ENCODE measurements around the gene SEMA4B. TPM values are rescaled to one million over a fixed set of nuclear protein-coding genes. Genes with fewer than 3 reads are reported as not detected.

The SEMA4B gene
- total and polyA plus RNA-seq, 2 experiments from 2014 or later: 39.3 to 43.1 TPM

DNA sequence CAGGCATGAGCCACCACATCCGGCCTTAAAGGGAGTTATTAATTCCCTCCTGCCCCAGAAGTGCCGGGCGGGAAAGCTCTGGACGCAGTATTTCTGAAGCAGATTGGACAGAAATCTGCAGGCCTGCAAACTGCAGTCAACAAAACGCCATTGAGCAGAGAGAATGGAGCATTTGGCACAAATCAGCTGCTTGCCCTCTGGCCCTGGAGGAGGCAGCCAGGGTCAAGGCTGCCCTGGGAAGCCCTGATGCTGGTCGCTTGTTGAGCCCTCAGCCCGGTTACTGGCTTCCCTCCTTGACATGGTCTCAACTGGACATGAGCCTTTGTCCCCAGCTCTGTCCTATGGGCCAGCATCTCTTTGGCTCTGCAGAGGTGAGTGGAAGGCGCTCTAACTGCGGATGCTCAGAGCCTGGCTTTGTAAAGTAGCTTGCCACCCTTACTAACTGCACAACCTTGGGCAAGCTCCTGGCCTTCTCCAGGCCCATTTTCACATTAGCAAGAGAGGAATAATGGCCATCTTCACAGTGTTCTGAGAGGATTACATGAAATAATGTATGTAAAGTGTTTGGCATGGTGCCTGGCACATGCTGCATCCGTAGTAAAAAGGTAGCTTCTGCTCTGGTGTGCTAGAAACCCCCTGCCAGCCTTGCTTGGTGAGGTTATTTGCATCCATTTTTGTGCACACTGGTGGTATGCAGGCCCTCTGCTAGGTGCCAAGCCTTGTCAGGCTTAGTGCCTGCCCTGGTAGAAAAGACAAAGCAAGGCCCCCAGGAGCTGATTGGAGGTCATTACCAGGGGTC lies 4.1 kb downstream of the SEMA4B start:
- Histone ChIP-seq H3K9me3 (ENCODE audit: low read depth) (no peaks in the 10 kb centered on the region), H3K27me3 (no peaks in the 10 kb centered on the region), H3K36me3 (no peaks in the 10 kb centered on the region), H3K27ac (no peak overlapping the region), H3K4me3 (no peak overlapping the region), H3K4me1 (ENCODE audit: low read depth) (peaks cover 20% of the 10 kb centered on the region)
- TF ChIP-seq, protein P1, sequence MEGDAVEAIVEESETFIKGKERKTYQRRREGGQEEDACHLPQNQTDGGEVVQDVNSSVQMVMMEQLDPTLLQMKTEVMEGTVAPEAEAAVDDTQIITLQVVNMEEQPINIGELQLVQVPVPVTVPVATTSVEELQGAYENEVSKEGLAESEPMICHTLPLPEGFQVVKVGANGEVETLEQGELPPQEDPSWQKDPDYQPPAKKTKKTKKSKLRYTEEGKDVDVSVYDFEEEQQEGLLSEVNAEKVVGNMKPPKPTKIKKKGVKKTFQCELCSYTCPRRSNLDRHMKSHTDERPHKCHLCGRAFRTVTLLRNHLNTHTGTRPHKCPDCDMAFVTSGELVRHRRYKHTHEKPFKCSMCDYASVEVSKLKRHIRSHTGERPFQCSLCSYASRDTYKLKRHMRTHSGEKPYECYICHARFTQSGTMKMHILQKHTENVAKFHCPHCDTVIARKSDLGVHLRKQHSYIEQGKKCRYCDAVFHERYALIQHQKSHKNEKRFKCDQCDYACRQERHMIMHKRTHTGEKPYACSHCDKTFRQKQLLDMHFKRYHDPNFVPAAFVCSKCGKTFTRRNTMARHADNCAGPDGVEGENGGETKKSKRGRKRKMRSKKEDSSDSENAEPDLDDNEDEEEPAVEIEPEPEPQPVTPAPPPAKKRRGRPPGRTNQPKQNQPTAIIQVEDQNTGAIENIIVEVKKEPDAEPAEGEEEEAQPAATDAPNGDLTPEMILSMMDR (IDR thresholded peaks at IDR 0.05; ENCODE audit: low read depth, low read length): no peak
- DNase-seq (ENCODE audit: low read depth in 1 of 2, low spot score in 1 of 2): no peak

DNA sequence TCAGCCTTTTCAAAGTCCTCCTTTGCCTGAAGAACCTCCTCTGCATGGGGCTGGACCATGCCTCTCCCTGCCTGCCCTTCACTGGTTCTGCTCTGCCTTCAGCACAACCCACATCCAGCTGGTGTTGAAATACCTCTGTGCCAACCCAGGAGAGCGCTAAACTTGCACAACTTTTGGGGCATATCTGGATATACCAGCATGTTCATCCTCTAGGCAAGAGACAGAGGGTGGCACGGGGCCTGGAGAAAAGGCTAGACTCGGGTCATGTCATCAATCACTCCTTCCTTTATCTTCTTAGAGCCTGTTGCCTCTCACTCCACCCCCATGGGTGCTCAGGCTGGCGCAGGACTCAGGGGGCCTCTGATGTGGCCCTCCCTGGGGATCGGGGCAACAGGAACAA lies 4.8 kb downstream of the SEMA4B start:
- no peak for DNase-seq (ENCODE audit: low read depth in 1 of 2, low spot score in 1 of 2)
- Histone ChIP-seq H3K27ac (peak overlapping the region; percentile 6), H3K4me3 (no peak overlapping the region), H3K4me1 (ENCODE audit: low read depth) (peaks cover 20% of the 10 kb centered on the region), H3K36me3 (no peaks in the 10 kb centered on the region), H3K9me3 (ENCODE audit: low read depth) (no peaks in the 10 kb centered on the region), H3K27me3 (no peaks in the 10 kb centered on the region)
- TF ChIP-seq, protein P1 (IDR thresholded peaks at IDR 0.05; ENCODE audit: low read depth, low read length): no peak

DNA sequence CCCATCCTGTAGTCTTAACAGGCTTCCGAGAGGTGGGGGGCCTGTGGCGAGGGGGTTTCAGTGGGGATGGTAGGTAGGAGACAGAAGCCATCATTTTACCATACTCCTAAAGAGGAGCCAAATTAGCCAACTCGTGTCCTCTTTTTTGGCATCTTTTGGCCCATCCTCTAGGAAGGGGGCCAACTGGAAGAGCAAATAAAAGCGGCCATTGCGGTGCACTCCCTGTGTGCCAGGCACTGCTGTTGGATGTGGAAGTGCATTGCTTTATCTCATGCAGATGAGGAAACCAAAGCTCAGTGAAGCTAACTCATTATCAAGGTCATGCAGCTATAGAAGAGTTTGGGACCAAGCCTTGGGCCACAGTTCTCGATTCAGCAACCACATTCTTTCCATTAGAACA lies 6.1 kb downstream of the SEMA4B start:
- Histone ChIP-seq H3K27ac (no peak overlapping the region), H3K36me3 (no peaks in the 10 kb centered on the region), H3K9me3 (ENCODE audit: low read depth) (no peaks in the 10 kb centered on the region), H3K4me1 (ENCODE audit: low read depth) (peaks cover 17% of the 10 kb centered on the region), H3K4me3 (no peak overlapping the region), H3K27me3 (no peaks in the 10 kb centered on the region)
- no peak for DNase-seq (ENCODE audit: low read depth in 1 of 2, low spot score in 1 of 2)
- TF ChIP-seq, protein P1 (IDR thresholded peaks at IDR 0.05; ENCODE audit: low read depth, low read length): no peak

DNA sequence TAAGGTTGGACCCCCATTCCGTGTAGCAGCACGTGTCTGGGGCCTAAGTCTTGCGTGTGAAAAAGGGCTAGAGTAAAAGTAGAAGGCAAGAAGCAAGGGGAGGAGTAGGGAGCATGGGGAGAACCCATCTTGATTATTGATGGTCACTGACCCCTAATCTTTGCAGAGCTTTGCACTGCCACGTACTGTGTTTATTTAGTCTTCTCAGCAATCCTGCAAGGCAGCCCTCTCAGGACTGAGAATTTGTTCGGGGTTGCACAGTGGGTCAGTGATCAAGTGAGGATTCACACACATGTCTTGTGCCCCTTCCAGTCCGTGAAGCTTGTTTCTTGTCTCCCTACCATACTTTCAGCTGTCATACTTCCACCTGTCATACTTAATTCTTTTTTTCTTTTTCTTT lies 7.2 kb downstream of the SEMA4B start:
- no peaks in the 10 kb centered on the region for H3K36me3 ChIP-seq
- TF ChIP-seq, protein P1 (IDR thresholded peaks at IDR 0.05; ENCODE audit: low read depth, low read length): no peak
- no peak overlapping the region for H3K27ac ChIP-seq
- H3K27me3 ChIP-seq: no peaks in the 10 kb centered on the region
- no peak for DNase-seq (ENCODE audit: low read depth in 1 of 2, low spot score in 1 of 2)
- no peak overlapping the region for H3K4me3 ChIP-seq
- no peaks in the 10 kb centered on the region for H3K9me3 ChIP-seq (ENCODE audit: low read depth)
- peaks cover 21% of the 10 kb centered on the region for H3K4me1 ChIP-seq (ENCODE audit: low read depth)

DNA sequence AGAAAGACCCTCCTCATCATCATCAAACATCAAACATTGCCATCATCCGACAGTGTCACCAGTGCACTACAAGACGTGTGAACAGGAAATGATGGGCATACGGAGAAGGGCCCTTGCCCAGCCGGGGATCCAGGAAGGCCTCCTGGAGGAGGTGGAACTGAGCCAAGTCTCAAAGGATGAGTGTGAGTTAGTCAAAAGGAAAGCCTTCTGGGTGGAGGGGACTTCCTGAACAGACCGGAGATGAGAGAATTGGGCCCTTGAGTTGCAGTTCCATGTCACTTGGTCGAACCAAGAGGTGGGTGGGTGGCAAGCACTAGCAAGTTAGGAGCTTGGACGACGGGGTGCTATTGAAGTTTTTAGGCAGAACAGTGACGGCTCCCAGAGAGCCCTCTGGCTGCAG lies 8.5 kb downstream of the SEMA4B start:
- H3K4me1 ChIP-seq (ENCODE audit: low read depth): peaks cover 29% of the 10 kb centered on the region
- no peak for DNase-seq (ENCODE audit: low read depth in 1 of 2, low spot score in 1 of 2)

More for the DNA sequence above, 8.5 kb downstream of the SEMA4B start:
- Histone ChIP-seq H3K4me3 (no peak overlapping the region), H3K36me3 (no peaks in the 10 kb centered on the region), H3K9me3 (ENCODE audit: low read depth) (no peaks in the 10 kb centered on the region), H3K27me3 (no peaks in the 10 kb centered on the region), H3K27ac (no peak overlapping the region)
- TF ChIP-seq, protein P1 (IDR thresholded peaks at IDR 0.05; ENCODE audit: low read depth, low read length): no peak

Data from cardiac muscle cell (in vitro differentiated cells and primary cell).